ENCODE results near the gene STK17B.

- TF ChIP-seq POLR2AphosphoS5 (IDR thresholded peaks at IDR 0.05), result no peak
- no peak for TF ChIP-seq CTCF (IDR thresholded peaks at IDR 0.05)
Observed at GRCh38 chr2:196163285-196163684, 8.1 kb downstream of the STK17B start.
